Thymus (tissue), 11 donors: ENCODE measurements around the gene CATSPER3. TPM values are rescaled to one million over a fixed set of nuclear protein-coding genes. Genes with fewer than 3 reads are reported as not detected.

ENCODE experiments used
- DNase-seq, 9 donors: peaks; one replicate each; pipeline ENCODE4 v3.0.0-alpha.2; 2013; ENCODE audit warnings: low spot score in 9 of 9, low read depth in 6 of 9, missing footprints in 1 of 9
- H3K27ac ChIP-seq, 2 donors: one replicate each; pipeline ENCODE4 v1.5.1; 2013; ENCODE audit warnings: control low read depth in 1 of 2, low read depth in 1 of 2, low read length in 1 of 2, mild to moderate bottlenecking in 1 of 2, moderate library complexity in 1 of 2
- H3K27me3 ChIP-seq, 2 donors: one replicate each; pipeline ENCODE4 v1.5.1; 2013; ENCODE audit warnings: low read length in 1 of 2; ENCODE audit not compliant: control insufficient read depth in 2 of 2, insufficient read depth in 1 of 2
- H3K36me3 ChIP-seq, 2 donors: one replicate each; pipeline ENCODE4 v1.5.1; 2013; ENCODE audit warnings: low read length in 1 of 2, mild to moderate bottlenecking in 1 of 2, moderate library complexity in 1 of 2; ENCODE audit not compliant: control insufficient read depth in 2 of 2, insufficient read depth in 2 of 2
- H3K4me1 ChIP-seq, 2 donors: one replicate each; pipeline ENCODE4 v1.5.1; 2013; ENCODE audit warnings: low read length in 2 of 2; ENCODE audit not compliant: control insufficient read depth in 2 of 2, insufficient read depth in 2 of 2
- H3K4me3 ChIP-seq, 2 donors: one replicate each; pipeline ENCODE4 v1.5.1; 2013; ENCODE audit warnings: low read length in 2 of 2, control low read depth in 1 of 2, mild to moderate bottlenecking in 1 of 2
- H3K9me3 ChIP-seq, 2 donors: one replicate each; pipeline ENCODE4 v1.5.1; 2013; ENCODE audit warnings: low read length in 1 of 2, mild to moderate bottlenecking in 1 of 2; ENCODE audit not compliant: control insufficient read depth in 2 of 2, insufficient read depth in 1 of 2
- WGBS: extraction: QIAGEN DNeasy Blood & Tissue Kit; methylation state at CpG from one replicate; pipeline ENCODE4 v1.1.7; 2013; 5-methylcytosine and 5-hydroxymethylcytosine counted together
- polyA plus RNA-seq: library from polyadenylated mRNA; stranded (reverse); fragments of 200-250 nt; gene quantifications from one replicate; pipeline ENCODE4 v1.2.3, GENCODE V29; 2013
- total RNA-seq: library from RNA; stranded (reverse); fragments of 120-200 nt; gene quantifications from one replicate; pipeline ENCODE4 v1.2.4, GENCODE V29; 2013
- donor health status: healthy.

The CATSPER3 gene
- total and polyA plus RNA-seq, 2 donors: 0.19 to 1.3 TPM

GRCh38 chr5:134965271-134965825 lies 2.4 kb upstream of the CATSPER3 start:
- peaks cover 0 to 16% of the 10 kb centered on the region in 2 donors for H3K4me1 ChIP-seq
- 99% methylated on average over 3 of the region's 3 CpGs for WGBS
- no peaks in the 10 kb centered on the region for H3K9me3 ChIP-seq
- no peaks in the 10 kb centered on the region for H3K27me3 ChIP-seq
- no peak overlapping the region for H3K27ac ChIP-seq
- H3K4me3 ChIP-seq: no peak overlapping the region
- H3K36me3 ChIP-seq: peaks cover 2 to 6% of the 10 kb centered on the region in 2 donors
- DNase-seq: no peak

GRCh38 chr5:134968055-134968454 lies 348 bp downstream of the CATSPER3 start:
- peaks cover 2 to 3% of the 10 kb centered on the region in 2 donors for H3K36me3 ChIP-seq
- no peak overlapping the region for H3K4me3 ChIP-seq
- peaks cover 0 to 16% of the 10 kb centered on the region in 2 donors for H3K4me1 ChIP-seq
- WGBS: 99% methylated on average over 3 of the region's 3 CpGs
- no peak for DNase-seq
- H3K27ac ChIP-seq: no peak overlapping the region
- no peaks in the 10 kb centered on the region for H3K27me3 ChIP-seq
- no peaks in the 10 kb centered on the region for H3K9me3 ChIP-seq

GRCh38 chr5:134969166-134969565 lies 1.5 kb downstream of the CATSPER3 start:
- no peak for DNase-seq
- Histone ChIP-seq H3K27me3 (no peaks in the 10 kb centered on the region), H3K4me3 (no peak overlapping the region)

GRCh38 chr5:134975078-134975715 lies 7.5 kb downstream of the CATSPER3 start:
- 70% methylated on average over 2 of the region's 2 CpGs for WGBS
- Histone ChIP-seq H3K4me1 (no peaks in the 10 kb centered on the region), H3K9me3 (peaks cover 0 to 13% of the 10 kb centered on the region in 2 donors), H3K27ac (no peak overlapping the region), H3K27me3 (no peaks in the 10 kb centered on the region), H3K36me3 (peaks cover 0 to 3% of the 10 kb centered on the region in 2 donors), H3K4me3 (no peak overlapping the region)
- no peak for DNase-seq

More at GRCh38 chr5:134969166-134969565, 1.5 kb downstream of the CATSPER3 start:
- peaks cover 2 to 3% of the 10 kb centered on the region in 2 donors for H3K36me3 ChIP-seq
- no peak overlapping the region for H3K27ac ChIP-seq
- H3K9me3 ChIP-seq: no peaks in the 10 kb centered on the region
- H3K4me1 ChIP-seq: peaks cover 0 to 12% of the 10 kb centered on the region in 2 donors

- Histone ChIP-seq H3K27me3 (no peaks in the 10 kb centered on the region), H3K4me3 (no peak overlapping the region)
- no peak for DNase-seq
Observed at GRCh38 chr5:134975843-134976242, 8.1 kb downstream of the CATSPER3 start.

GRCh38 chr5:134976841-134977240 lies 9.1 kb downstream of the CATSPER3 start:
- DNase-seq: no peak
- Histone ChIP-seq H3K36me3 (no peaks in the 10 kb centered on the region), H3K4me1 (no peaks in the 10 kb centered on the region), H3K4me3 (no peak overlapping the region), H3K9me3 (peaks cover 0 to 16% of the 10 kb centered on the region in 2 donors), H3K27ac (no peak overlapping the region), H3K27me3 (no peaks in the 10 kb centered on the region)
- WGBS: 100% methylated on average over 1 of the region's 1 CpG

More at GRCh38 chr5:134975843-134976242, 8.1 kb downstream of the CATSPER3 start:
- Histone ChIP-seq H3K36me3 (no peaks in the 10 kb centered on the region), H3K27ac (no peak overlapping the region), H3K9me3 (peaks cover 0 to 13% of the 10 kb centered on the region in 2 donors), H3K4me1 (no peaks in the 10 kb centered on the region)

GRCh38 chr5:134979416-134979815 lies 11.7 kb downstream of the CATSPER3 start:
- WGBS: 97% methylated on average over 3 of the region's 3 CpGs
- peaks cover 0 to 17% of the 10 kb centered on the region in 2 donors for H3K9me3 ChIP-seq

GRCh38 chr5:134982230-134982629 lies 14.5 kb downstream of the CATSPER3 start:
- DNase-seq: no peak
- Histone ChIP-seq H3K27ac (no peak overlapping the region), H3K9me3 (peaks cover 0 to 10% of the 10 kb centered on the region in 2 donors), H3K27me3 (no peaks in the 10 kb centered on the region), H3K4me1 (no peaks in the 10 kb centered on the region), H3K36me3 (no peaks in the 10 kb centered on the region), H3K4me3 (no peak overlapping the region)
- WGBS: 99% methylated on average over 1 of the region's 1 CpG

More at GRCh38 chr5:134979416-134979815, 11.7 kb downstream of the CATSPER3 start:
- Histone ChIP-seq H3K4me1 (no peaks in the 10 kb centered on the region), H3K4me3 (no peak overlapping the region), H3K27me3 (no peaks in the 10 kb centered on the region), H3K27ac (no peak overlapping the region), H3K36me3 (no peaks in the 10 kb centered on the region)
- DNase-seq: no peak

- no peak overlapping the region for H3K4me3 ChIP-seq
- 22% methylated on average over 3 of the region's 3 CpGs for WGBS
- H3K9me3 ChIP-seq: no peaks in the 10 kb centered on the region
- peaks cover 0 to 3% of the 10 kb centered on the region in 2 donors for H3K4me1 ChIP-seq
- no peak overlapping the region for H3K27ac ChIP-seq
- no peaks in the 10 kb centered on the region for H3K27me3 ChIP-seq
- peak in 5 of 9 donors; percentile 13 to 59 (median 21) for DNase-seq
- no peaks in the 10 kb centered on the region for H3K36me3 ChIP-seq
Observed at GRCh38 chr5:134989266-134989830, 21.6 kb downstream of the CATSPER3 start.
